ENCODE data around the gene LAPTM5.
A peak's percentile ranks its signal among the peaks of the same experiment; 100 is the strongest.

Gene LAPTM5

GRCh38 chr1:30727824-30728223 is 29.8 kb downstream of the LAPTM5 start:
- DNase-seq, result no peak

DNA sequence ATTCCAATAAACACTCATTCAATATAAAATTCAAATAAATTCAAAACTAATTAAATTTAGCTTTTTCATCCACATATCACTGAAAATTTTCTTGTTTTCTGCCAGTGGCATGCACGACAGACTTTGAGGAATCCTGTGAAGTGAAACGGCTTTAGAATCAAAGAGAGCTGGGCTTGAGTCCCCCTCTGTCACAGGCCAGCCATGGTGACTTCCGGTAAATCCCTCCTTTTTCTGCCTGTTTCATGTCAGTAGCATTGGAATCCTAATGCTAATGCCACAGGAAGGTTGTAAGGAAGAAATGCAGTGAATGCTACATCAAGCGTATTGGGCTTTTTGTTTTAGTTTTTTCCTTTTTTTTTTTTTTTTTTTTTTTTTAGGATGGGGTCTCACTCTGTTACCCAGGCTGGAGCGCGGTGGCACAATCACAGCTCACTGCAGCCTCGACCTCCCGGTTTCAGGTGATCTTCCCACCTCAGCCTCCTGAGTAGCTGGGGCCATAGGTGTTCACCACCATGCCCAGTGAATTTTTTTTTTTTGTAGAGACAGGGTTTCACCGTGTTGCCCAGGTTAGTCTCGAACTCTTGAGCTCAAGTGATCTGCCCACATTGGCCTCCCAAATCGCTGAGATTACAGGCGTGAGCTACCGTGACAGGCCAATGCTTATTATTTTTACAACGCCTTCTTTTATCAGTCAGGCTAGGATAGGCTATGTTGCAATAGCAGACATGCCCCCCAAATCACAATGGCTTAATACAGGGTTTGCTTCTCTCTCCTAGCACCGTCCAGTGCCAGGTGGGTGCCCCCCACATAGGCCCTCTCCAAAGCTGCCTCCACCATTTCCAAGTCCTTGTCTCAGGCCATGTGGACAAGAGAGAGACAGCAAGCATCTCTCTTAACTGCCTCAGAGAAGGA is 30.5 kb downstream of the LAPTM5 start:
- no peak for DNase-seq

- DNase-seq, result no peak
Measured at GRCh38 chr1:30726236-30726635, 31.3 kb downstream of the LAPTM5 start.

DNA sequence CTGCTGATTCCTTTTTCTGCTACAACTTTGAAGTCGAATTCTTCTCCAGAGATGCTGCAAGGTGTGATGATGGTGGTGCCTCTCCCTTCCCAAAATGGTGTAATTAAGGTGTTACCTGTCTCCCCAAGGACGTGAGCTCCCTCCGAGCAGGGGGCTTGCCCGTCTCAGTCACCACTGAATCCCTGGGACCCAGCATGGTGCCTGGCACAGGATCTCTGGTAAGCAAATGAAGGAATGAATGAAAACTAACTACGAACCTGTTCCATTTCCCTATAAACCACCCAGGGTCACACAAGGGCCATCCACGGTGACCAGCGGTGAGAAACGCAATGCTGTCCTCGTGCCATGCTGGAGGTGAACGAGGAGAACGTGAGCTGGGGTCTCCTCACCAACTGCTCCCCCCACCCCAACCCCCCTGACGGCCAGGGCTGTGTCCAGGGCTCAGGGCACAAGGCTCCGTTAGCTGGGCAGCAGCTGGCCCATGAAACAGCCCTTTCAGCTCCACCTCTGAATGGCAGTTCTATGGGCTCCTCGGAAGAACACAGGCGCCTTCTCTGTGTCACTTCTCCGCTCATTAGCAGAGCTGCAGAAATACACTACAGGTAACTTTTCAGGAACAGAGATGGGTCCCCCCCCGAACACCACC is 32.0 kb downstream of the LAPTM5 start:
- no peak for DNase-seq

GRCh38 chr1:30724655-30725421 is 32.7 kb downstream of the LAPTM5 start:
- DNase-seq, result no peak

DNA sequence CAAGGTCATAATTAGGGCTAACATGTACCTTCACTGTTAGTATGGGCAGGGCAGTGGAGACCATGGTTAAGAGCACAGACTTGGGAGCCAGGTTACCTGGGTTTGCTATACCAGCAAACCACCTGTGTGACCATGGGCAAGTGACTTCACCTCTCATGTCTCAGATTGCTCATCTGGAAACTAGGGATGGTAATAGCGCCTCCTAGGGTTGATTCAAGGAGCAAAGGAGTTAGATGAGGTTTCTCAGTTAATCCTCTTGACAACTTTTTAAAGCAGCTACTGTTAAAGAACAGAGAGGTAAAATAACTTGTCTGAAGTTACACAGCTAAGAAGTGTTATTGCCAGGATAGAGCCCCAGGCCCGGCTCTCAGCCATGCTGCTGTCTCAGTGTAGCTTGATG is 33.4 kb downstream of the LAPTM5 start:
- DNase-seq, result no peak

GRCh38 chr1:30723331-30723755 is 34.2 kb downstream of the LAPTM5 start, which contains the start of gene MATN1:
Gene MATN1 (minus strand): TSS chr1:30723585. CDS start chr1:30723551, 34 bp downstream.
- DNase-seq, result no peak

GRCh38 chr1:30721812-30722537 is 35.6 kb downstream of the LAPTM5 start:
- no peak for DNase-seq

- no peak for DNase-seq
Measured at GRCh38 chr1:30721341-30721793, 36.2 kb downstream of the LAPTM5 start.

GRCh38 chr1:30720271-30721223 is 37.0 kb downstream of the LAPTM5 start:
- no peak for DNase-seq

- no peak for DNase-seq
Measured at GRCh38 chr1:30719406-30720270, 37.9 kb downstream of the LAPTM5 start.

- DNase-seq, result peak; percentile 82
Measured at GRCh38 chr1:30718636-30719405, 38.8 kb downstream of the LAPTM5 start.

DNA sequence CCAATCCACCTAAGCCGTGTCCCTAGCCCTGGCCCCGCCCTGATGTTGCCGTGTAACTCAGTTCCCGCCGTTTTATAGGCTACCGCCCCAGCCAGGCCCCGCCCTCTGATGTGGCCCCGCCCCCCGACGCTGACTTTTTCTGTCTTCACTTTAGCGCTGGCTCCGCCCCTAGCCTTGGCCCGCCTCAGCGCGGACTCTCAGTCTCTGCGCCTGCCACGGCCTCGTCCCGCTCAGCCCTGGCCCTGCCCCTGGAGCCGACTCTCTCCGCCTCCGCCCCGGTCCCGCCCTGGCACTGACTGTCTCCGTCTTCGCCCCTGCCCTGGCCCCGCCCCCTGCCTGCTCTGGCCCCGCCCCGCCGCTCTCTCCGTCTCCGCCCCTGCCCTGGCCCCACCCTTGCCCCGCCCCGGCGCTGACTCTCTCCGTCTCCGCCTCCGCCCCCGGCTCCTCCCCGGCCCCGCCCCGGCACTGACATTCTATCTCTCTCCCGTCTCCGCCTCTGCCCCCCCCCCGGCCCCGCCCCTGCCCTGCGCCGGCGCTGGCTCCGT is 39.4 kb downstream of the LAPTM5 start:
- peak; percentile 99 for DNase-seq

DNA sequence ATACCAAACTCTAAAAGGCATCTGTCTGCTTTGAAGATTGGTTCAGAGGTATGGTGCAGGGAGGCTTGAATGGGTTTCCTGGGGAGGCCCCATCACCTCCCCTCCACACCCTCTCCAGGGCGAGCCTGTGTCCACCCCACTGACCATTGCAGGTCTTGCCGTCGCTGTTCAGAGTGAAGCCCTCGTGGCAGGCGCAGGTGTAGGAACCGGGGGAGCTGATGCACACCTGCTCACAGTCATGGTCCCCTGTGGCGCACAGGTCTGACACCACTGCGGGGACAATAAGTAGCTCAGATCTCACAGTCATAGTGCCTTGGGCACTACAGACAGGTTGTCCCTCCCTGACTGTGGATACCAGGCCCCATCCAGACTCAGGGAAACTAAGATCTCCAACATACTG is 40.9 kb downstream of the LAPTM5 start:
- DNase-seq, result no peak

GRCh38 chr1:30715886-30716285 is 41.7 kb downstream of the LAPTM5 start:
- DNase-seq, result no peak

- DNase-seq, result no peak
Measured at GRCh38 chr1:30715216-30715615, 42.4 kb downstream of the LAPTM5 start.

GRCh38 chr1:30714536-30715090 is 43.0 kb downstream of the LAPTM5 start:
- no peak for DNase-seq

DNA sequence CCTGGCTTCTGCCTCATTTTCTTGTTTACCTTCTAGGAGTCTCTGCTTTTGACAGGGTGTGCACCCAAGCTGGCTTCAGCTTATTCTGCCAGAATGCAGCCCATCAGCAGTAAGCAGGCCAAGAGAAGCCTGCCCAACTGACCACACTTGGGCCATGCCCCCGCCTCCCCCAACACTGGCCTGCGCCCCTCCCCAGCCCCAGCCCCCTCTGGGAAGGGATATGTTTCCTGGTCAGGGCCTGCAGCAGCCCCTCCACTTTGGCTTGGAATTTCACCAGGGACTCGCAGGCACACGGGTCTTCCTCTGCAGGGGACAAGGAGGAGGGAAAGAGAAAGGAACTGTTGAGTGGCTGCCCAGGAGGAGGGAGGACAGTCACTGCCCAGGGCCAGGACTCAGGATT is 43.5 kb downstream of the LAPTM5 start:
- DNase-seq, result no peak

- DNase-seq, result no peak
Measured at GRCh38 chr1:30713311-30713710, 44.3 kb downstream of the LAPTM5 start.

Measured in NCI-H1092 (cell line).